Embryonic facial prominence (tissue), 1 donor: ENCODE results near the gene TTYH1.
"Not testable (repeated sequence)": the region's sequence is repeated elsewhere in the genome, so short reads cannot be mapped to it uniquely, and the experiment has no call there.

Experiments
- DNase-seq: peaks from one replicate; pipeline ENCODE4 v3.0.0-alpha.2; 2016; ENCODE audit errors: extremely low spot score

The TTYH1 gene

GRCh38 chr19:54415208-54415900 lies at the start of gene TTYH1:
TSS of gene TTYH1 (plus strand) at chr19:54415464. CDS start at chr19:54415553, 89 bp downstream.
- DNase-seq = no peak

DNA sequence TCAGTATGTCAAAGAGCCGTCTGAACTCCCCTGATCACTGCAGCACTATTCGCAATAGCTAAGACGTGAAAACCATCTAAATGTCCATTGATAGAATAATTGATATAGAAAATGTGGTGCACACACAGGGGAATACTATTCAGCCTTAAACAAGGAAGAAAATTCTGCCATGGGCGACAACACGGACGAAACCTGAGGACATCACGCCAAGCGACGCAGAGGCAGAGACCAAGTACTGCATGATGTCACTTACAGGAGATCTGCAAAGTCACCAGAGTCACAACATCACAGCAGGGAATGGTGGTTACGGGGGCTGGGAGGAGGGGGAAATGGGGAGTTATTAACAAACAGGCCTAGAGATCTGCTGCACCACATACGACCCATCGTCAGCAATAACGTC lies 49.5 kb upstream of the TTYH1 start:
- not testable (repeated sequence) for DNase-seq

DNA sequence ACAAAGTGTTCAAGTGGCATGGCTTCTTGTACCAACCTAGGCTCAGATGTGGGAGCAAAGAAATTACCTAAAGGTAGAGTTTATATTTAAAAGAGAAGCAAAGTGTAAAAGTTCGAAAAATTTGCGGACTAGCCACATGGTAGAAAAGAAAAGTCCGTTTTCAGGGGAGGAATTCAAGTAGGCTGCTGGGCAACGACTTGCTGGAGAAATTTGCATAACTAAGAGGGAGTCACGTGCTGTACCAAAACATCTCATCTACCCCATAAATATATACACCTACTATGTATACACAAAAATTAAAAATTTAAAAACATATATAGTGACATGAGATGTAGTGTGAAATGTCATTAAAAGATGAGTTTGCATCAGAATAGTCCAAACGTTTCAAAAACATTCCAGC lies 48.5 kb upstream of the TTYH1 start:
- DNase-seq = no peak

DNA sequence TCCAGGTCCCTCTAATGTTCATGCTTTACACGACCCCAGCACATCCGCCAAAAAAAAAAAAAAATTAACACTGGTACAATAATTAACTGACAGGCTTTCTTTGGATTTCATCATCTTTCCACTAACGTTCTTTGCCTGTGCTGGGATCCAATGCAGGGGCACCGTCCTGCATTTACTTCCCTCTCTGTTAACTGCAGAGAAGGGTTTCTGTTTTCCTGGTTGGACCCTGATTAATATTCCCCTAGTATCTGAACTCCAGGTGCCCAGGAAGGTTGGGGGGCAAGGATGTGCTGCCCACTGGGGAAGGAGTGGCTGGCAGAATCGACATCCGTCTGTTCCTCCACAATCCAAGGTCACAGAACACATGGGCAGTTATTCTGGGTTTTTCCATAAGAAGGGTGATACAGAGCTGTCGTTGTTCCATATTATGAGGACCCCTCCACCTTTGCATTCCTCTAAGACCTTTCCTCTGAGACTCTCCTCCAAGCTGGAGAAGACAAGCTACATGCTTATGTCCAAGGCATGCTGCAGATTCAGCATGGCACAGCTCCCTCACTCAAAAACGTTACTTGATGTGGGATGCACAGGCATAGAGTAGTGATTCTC lies 46.1 kb upstream of the TTYH1 start:
- no peak for DNase-seq

- DNase-seq = not testable (repeated sequence)
These were observed 45.4 kb upstream of the TTYH1 start for GRCh38 chr19:54369688-54370433.

DNA sequence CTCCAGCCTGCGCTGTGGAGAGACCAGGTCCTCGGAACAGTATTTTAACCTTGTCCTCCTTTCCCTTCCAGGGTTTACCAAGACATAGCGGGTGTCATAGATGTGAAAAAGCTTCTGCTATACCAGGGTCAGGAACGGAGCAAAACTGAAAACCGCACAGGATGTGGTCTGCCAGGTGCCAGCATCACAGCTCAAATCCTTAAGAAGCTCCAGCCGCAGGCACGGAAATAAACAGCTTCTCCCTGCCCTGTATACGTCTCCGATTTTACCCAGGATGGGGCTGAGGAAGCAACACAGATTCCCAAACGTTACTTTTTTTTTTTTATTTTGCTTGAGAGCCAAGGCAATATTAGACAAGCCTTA lies 44.8 kb upstream of the TTYH1 start:
- not testable (repeated sequence) for DNase-seq

DNA sequence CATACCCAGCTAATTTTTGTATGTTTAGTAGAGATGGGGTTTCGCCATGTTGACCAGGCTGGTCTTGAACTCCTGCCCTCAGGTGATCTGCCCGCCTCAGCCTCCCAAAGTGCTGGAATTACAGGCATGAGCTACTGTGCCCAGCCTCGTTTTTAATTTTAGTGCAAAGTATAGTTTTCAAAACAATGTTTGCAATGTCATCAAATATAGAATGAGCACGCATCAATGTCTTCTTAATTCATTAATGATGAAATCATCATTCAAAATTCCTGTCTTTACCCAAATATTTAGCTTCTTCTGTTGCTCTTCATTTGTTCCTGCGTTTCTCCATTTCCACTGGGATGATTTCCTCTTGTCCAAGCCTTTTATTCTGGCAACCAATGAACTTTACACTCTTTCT lies 43.8 kb upstream of the TTYH1 start:
- DNase-seq = not testable (repeated sequence)

GRCh38 chr19:54373781-54374631 lies 41.3 kb upstream of the TTYH1 start:
- DNase-seq = no peak

DNA sequence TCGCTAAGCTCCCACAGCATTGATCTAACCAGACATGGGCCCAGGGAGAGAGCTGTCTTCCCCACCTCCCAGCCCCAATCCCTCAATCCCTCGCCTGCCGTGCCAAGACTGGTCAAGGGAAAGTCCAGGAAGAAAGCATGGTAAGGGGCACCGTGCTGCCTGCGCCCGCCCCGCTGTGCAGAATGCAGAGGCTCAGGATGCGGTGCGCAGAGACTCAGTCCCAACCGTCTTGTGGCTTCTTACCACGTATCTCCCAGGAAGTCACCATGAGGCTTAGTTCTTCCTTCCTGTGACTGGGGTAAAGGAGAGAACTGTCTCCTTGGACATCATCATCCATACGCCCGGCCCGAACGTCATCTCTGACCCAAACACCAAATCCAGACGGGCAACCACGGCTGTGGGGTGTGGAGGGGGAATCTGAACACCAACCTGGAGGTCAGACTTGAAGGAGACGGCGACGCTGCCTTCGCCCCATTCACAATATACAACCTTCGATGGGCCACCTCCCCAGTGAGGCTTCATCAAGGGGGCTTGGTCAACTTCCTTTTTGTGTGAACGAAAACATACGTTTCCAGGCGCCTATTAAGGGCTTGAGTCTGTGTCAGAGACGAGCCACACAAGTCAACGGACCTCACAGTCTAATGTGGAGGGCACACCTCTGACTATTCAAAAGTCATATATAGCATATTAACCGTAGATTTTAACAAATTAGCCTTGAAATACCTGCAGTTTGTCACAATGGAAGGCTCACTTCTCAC lies 39.9 kb upstream of the TTYH1 start:
- not testable (repeated sequence) for DNase-seq

DNA sequence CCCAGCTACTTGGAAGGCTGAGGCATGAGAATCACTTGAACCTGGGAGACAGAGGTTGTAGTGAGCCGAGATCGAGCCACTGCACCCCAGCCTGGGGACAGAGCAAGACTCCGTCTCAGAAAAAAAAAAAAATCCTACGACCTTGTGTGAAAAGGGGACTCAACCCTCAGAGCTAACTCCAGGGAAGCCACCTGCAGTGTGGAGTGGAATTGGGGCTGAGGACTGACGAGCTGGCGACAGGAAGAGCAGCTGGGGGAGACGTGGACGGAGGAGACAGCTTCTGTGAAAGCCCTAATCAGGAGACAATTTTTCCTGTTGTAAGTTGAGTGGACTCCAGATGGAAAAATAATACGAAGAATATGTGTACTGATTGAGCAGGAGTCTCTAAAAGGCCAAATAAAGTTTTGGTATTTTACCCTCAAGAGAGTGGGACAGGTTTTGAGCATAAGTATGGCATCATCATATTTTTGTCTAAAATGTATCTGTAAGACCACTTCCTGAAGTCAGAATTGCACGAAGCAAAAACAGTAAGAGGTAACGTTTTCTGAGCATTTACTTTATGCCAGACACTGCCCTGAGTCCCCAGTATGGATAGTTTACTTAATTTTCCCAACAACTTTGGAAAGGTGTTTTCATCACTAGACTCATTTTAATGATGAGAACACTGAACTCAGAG lies 38.5 kb upstream of the TTYH1 start:
- no peak for DNase-seq

GRCh38 chr19:54379187-54379678 lies 36.0 kb upstream of the TTYH1 start:
- no peak for DNase-seq

DNA sequence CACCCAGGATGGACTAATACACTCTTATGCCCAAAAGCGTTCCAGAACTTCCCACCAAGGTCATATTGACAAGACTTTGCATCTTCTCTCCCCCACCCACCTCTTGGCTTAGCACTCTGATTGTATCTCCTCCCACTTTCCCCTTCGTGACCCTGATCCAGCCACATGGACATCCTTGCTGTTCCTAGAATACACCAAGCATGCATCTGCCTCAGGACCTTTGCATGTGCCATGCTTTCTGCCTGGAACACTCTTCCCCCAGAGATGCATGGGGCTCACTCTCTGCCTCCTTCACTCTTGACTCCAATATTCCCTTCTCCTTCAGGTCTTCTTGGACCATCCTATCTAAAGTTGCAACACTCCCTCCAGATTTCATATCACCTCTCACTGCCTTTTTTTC lies 34.4 kb upstream of the TTYH1 start:
- DNase-seq = no peak

GRCh38 chr19:54382041-54382440 lies 33.2 kb upstream of the TTYH1 start:
- DNase-seq = not testable (repeated sequence)

DNA sequence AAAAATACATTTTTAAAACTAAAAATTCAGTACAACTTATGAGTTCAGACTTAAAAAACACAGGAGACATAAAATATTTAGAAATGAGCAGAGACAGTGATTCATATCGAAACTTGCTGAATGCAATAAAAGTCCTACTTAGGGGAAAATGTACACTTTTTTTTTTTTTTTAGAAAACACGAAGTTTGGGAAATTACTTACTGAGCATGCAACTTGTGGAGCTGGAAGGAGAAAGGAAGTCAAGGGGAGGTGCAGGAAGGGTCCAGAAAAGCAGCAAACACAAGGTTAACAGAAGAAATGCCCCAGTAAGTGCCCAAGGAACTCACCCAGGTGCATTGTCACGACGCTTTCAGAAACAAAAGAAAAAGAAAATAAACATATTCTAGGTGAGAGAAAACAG lies 31.9 kb upstream of the TTYH1 start:
- DNase-seq = no peak

DNA sequence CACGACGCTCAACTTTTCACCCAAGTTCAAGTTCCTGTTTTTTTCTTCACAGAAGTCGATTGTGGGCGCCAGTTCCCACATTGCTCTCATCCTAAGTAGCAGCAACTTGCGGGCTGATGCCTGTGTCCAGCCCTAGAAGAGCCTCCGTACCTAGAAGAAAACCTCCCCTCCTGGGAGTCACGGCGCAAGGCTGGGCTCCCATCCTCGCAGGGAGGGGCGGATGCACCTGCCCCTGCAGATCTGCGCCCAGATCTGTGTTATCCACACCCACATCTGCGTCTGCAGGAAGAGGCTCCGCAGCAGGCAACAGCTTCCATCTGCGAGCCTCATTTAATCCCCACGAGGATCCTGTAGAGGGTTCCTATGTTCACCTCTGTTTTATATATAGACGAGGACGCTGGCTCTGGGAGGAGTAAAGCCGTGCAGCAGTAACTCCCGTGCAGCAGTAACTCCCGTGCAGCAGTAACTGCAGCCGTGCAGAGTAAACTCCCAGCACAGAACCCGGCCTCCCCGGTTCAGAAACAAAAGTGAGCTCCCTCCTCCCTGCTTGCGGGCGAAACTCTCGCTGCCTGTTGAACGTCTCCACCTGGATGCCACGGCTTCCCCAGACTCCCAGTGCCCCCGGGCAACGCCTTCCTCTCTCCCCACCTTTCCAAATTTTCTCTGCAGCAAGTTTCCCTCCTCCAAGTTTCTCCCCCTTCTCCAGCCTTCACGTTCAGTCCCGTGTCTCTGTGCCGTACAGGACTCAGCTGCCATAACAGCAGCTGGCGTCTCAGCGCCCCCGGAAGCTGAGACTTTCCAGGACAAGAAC lies 27.1 kb upstream of the TTYH1 start:
- no peak for DNase-seq

DNA sequence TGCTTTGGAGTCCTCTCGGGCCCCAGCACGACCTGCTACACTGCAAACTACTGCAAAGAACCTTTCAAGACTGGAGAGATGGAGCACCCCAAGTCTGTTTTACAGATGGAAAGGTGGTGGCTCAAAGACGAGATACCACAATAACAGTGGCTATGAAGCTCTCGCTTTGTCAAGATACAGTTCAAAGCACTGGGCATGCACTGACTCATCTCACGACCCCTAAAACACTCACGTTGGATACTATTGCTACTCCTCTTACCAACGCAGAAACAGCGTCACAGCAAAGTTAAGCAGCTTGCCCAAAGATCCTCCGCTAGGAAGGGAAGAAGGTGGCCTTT lies 26.5 kb upstream of the TTYH1 start:
- DNase-seq = no peak

GRCh38 chr19:54389553-54389952 lies 25.7 kb upstream of the TTYH1 start:
- no peak for DNase-seq

- DNase-seq = peak; percentile 20
These were observed 24.2 kb upstream of the TTYH1 start for GRCh38 chr19:54390942-54391577.

DNA sequence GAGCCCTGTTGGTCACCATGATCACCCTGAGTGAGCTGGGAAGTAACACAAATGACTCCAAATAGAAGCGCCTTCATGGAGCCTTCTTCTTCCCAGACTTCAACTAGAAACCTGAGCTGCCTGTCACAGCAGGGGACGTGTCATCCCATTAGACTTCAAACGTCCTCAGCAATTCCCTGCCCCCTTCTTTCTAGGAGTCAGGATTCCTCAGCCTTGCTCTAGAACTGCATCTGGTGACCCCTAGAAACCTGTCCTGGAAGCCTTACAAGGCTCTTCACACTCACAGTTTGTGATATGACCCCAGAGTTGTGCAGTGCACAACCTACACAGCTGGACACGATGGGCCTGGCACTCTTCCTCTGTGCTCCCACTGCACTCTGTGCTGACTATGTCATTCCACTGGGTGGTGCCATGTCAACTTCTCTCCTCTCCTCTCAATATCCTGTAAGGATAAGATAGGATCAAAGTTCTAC lies 23.6 kb upstream of the TTYH1 start:
- no peak for DNase-seq
